Right lobe of liver (tissue), 4 donors: ENCODE data around the gene SERPINI1.

Experiments used
- POLR2A ChIP-seq: fragments of 450-650 bp; IDR thresholded peaks from one replicate; pipeline ENCODE4 v1.6.1; 2017; ENCODE audit warnings: antibody characterized with exemption, mild to moderate bottlenecking
- TF ChIP-seq, protein P1 (sequence below), 4 donors: fragments of 200-600 bp in 3 of 4; fragments of 450-650 bp in 1 of 4; IDR thresholded peaks; one replicate each; pipeline versions ENCODE4 v1.5.1 to v1.8.0; 2016 to 2022; ENCODE audit warnings: antibody characterized with exemption in 4 of 4, mild to moderate bottlenecking in 2 of 4
- donor health status: DM: no; HTN: no; CAD: no.
- donor health status: DM: no; HTN: no; CAD: no.
- donor health status: DM: no; HTN: yes; CAD: no.

DNA sequence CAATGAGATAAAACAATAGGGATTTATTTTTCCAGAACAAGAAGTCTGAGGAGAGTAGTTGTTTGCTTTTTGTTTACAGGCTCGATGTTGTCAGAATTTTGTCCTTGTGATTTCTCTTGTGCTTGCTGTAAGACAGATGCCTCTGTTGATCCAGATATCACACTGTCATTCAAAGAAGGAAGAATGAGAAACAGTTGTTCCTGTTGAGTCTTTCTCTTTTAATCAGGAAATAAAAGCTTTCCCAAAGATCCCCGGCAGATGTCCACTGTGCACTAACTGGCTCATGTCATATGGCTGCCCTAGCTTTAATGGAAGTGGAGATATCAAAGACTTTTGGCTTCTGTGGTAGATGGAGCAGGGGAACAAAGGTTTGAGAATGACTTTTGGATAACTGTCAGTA, 6.8 kb downstream of the SERPINI1 start:
- TF ChIP-seq, protein P1, sequence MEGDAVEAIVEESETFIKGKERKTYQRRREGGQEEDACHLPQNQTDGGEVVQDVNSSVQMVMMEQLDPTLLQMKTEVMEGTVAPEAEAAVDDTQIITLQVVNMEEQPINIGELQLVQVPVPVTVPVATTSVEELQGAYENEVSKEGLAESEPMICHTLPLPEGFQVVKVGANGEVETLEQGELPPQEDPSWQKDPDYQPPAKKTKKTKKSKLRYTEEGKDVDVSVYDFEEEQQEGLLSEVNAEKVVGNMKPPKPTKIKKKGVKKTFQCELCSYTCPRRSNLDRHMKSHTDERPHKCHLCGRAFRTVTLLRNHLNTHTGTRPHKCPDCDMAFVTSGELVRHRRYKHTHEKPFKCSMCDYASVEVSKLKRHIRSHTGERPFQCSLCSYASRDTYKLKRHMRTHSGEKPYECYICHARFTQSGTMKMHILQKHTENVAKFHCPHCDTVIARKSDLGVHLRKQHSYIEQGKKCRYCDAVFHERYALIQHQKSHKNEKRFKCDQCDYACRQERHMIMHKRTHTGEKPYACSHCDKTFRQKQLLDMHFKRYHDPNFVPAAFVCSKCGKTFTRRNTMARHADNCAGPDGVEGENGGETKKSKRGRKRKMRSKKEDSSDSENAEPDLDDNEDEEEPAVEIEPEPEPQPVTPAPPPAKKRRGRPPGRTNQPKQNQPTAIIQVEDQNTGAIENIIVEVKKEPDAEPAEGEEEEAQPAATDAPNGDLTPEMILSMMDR (IDR thresholded peaks at IDR 0.05) = no peak
- TF ChIP-seq POLR2A = no peak
